Tibial nerve (tissue), 4 donors: ENCODE data around the gene MRPL9.

ENCODE experiments used
- EP300 ChIP-seq, 2 donors: sonication (generic); formaldehyde crosslinking; IDR thresholded peaks; one replicate each; pipeline ENCODE4 v1.6.1; 2017; ENCODE audit warnings: antibody characterized with exemption in 2 of 2, mild to moderate bottlenecking in 1 of 2
- POLR2A ChIP-seq, 2 donors: fragments of 450-650 bp; IDR thresholded peaks; one replicate each; pipeline ENCODE4 v1.6.1; 2017; ENCODE audit warnings: antibody characterized with exemption in 2 of 2, mild to moderate bottlenecking in 2 of 2, moderate library complexity in 2 of 2
- TF ChIP-seq, protein P1 (sequence below), 5 experiments: fragments of 200-600 bp in 3 of 5; fragments of 450-650 bp in 2 of 5; sonication (generic) in 3 of 5; IDR thresholded peaks; one replicate each; pipeline ENCODE4 v1.5.1; 2016 to 2019; ENCODE audit warnings: antibody characterized with exemption in 5 of 5, mild to moderate bottlenecking in 3 of 5, moderate library complexity in 2 of 5

- TF ChIP-seq, protein P1, sequence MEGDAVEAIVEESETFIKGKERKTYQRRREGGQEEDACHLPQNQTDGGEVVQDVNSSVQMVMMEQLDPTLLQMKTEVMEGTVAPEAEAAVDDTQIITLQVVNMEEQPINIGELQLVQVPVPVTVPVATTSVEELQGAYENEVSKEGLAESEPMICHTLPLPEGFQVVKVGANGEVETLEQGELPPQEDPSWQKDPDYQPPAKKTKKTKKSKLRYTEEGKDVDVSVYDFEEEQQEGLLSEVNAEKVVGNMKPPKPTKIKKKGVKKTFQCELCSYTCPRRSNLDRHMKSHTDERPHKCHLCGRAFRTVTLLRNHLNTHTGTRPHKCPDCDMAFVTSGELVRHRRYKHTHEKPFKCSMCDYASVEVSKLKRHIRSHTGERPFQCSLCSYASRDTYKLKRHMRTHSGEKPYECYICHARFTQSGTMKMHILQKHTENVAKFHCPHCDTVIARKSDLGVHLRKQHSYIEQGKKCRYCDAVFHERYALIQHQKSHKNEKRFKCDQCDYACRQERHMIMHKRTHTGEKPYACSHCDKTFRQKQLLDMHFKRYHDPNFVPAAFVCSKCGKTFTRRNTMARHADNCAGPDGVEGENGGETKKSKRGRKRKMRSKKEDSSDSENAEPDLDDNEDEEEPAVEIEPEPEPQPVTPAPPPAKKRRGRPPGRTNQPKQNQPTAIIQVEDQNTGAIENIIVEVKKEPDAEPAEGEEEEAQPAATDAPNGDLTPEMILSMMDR (IDR thresholded peaks at IDR 0.05) = no peak
- TF ChIP-seq POLR2A (IDR thresholded peaks at IDR 0.05) (no peak), EP300 (IDR thresholded peaks at IDR 0.05) (no peak)
Measured at GRCh38 chr1:151723726-151724370, 39.4 kb downstream of the MRPL9 start.
